Thyroid gland (tissue), 4 donors: Measurements from ENCODE around the gene DDHD1.

Experiments
- POLR2A ChIP-seq, 2 donors: fragments of 450-650 bp; IDR thresholded peaks; one replicate each; pipeline ENCODE4 v1.6.1; 2017; ENCODE audit warnings: antibody characterized with exemption in 2 of 2, mild to moderate bottlenecking in 2 of 2, moderate library complexity in 1 of 2
- TF ChIP-seq, protein P1 (sequence below), 6 experiments: fragments of 200-600 bp in 3 of 6; fragments of 450-650 bp in 3 of 6; sonication (generic) in 3 of 6; IDR thresholded peaks; one replicate each; pipeline ENCODE4 v1.5.1; 2016 to 2019; ENCODE audit warnings: antibody characterized with exemption in 6 of 6, mild to moderate bottlenecking in 2 of 6, inconsistent platforms in 1 of 6, moderate library complexity in 1 of 6

DNA sequence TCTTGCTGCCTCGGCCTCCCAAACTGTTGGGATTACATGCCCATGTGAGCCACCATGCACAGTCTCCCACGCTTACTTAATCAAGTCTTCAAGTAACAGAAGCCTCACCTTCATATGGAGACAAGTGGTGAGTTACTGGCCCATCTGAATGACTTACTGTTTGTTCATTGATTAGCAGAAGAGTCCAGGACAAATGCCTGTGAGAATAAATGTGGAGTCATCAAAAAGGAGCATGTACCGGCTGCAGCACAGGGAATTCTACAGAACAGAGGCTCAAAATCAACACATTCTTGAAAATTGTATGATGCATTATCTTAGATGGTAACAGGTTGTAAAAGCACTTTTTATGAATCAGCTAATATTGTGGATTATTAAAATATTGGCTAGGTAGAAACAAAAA lies 129.8 kb downstream of the DDHD1 start:
- TF ChIP-seq, protein P1, sequence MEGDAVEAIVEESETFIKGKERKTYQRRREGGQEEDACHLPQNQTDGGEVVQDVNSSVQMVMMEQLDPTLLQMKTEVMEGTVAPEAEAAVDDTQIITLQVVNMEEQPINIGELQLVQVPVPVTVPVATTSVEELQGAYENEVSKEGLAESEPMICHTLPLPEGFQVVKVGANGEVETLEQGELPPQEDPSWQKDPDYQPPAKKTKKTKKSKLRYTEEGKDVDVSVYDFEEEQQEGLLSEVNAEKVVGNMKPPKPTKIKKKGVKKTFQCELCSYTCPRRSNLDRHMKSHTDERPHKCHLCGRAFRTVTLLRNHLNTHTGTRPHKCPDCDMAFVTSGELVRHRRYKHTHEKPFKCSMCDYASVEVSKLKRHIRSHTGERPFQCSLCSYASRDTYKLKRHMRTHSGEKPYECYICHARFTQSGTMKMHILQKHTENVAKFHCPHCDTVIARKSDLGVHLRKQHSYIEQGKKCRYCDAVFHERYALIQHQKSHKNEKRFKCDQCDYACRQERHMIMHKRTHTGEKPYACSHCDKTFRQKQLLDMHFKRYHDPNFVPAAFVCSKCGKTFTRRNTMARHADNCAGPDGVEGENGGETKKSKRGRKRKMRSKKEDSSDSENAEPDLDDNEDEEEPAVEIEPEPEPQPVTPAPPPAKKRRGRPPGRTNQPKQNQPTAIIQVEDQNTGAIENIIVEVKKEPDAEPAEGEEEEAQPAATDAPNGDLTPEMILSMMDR (IDR thresholded peaks at IDR 0.05) = no peak
- no peak for TF ChIP-seq POLR2A (IDR thresholded peaks at IDR 0.05)
